Uterus (tissue), 4 donors: Measurements from ENCODE around the gene PDPR. TPM values are rescaled to one million over a fixed set of nuclear protein-coding genes. Genes with fewer than 3 reads are reported as not detected.

ENCODE experiments used
- DNase-seq, 2 donors: peaks; one replicate each; pipeline ENCODE4 v3.0.0-alpha.2; 2019 to 2020
- H3K27ac ChIP-seq, 2 donors: fragments of 200-600 bp; sonication (generic); 1 replicate in 1 of 2; 2 replicates in 1 of 2; pipeline ENCODE4 v1.5.1; 2016 to 2018
- H3K27me3 ChIP-seq, 2 donors: fragments of 200-600 bp; sonication (generic); one replicate each; pipeline ENCODE4 v1.5.1; 2018 to 2019; ENCODE audit warnings: control low read depth in 1 of 2
- H3K36me3 ChIP-seq, 2 donors: fragments of 200-600 bp; sonication (generic); one replicate each; pipeline ENCODE4 v1.5.1; 2019; ENCODE audit warnings: control low read depth in 1 of 2
- H3K4me1 ChIP-seq, 2 donors: fragments of 200-600 bp; sonication (generic); one replicate each; pipeline ENCODE4 v1.5.1; 2018 to 2019; ENCODE audit warnings: control low read depth in 1 of 2
- H3K4me3 ChIP-seq, 2 donors: fragments of 200-600 bp; sonication (generic); 1 replicate in 1 of 2; 2 replicates in 1 of 2; pipeline ENCODE4 v1.5.1; 2018 to 2019; ENCODE audit warnings: mild to moderate bottlenecking in 1 of 2
- H3K9me3 ChIP-seq, 2 donors: fragments of 200-600 bp; sonication (generic); one replicate each; pipeline ENCODE4 v1.5.1; 2019; ENCODE audit warnings: control low read depth in 1 of 2
- POLR2A ChIP-seq, 2 donors: fragments of 450-650 bp; IDR thresholded peaks; one replicate each; pipeline ENCODE4 v1.6.1; 2016; ENCODE audit warnings: antibody characterized with exemption in 2 of 2, mild to moderate bottlenecking in 1 of 2, moderate library complexity in 1 of 2
- intact Hi-C: fragments of 100-400 bp; cut with DNase I; formaldehyde crosslinking; loops from one replicate; pipeline ENCODE4 v1.15.1; 2023; ENCODE audit warnings: low total_unique reads
- total RNA-seq, 4 donors: library from RNA; depleted of rRNA in 3 of 4; stranded (reverse); fragments of >200 nt in 3 of 4; gene quantifications; one replicate each; pipeline versions ENCODE4 v1.1.0 to v1.2.4, GENCODE V29; 2014 to 2023
- TF ChIP-seq, protein P1 (sequence below), 4 experiments: fragments of 200-600 bp in 2 of 4; fragments of 450-650 bp in 2 of 4; sonication (generic) in 2 of 4; IDR thresholded peaks; one replicate each; pipeline ENCODE4 v1.5.1; 2016 to 2019; ENCODE audit warnings: antibody characterized with exemption in 4 of 4, mild to moderate bottlenecking in 2 of 4, moderate library complexity in 1 of 4
- donor health status: DM: yes; HTN: yes; CAD: no.

PDPR gene
- total RNA-seq, 4 donors from 2014 or later = 23.2 to 63.8 (median 44.2) TPM

DNA sequence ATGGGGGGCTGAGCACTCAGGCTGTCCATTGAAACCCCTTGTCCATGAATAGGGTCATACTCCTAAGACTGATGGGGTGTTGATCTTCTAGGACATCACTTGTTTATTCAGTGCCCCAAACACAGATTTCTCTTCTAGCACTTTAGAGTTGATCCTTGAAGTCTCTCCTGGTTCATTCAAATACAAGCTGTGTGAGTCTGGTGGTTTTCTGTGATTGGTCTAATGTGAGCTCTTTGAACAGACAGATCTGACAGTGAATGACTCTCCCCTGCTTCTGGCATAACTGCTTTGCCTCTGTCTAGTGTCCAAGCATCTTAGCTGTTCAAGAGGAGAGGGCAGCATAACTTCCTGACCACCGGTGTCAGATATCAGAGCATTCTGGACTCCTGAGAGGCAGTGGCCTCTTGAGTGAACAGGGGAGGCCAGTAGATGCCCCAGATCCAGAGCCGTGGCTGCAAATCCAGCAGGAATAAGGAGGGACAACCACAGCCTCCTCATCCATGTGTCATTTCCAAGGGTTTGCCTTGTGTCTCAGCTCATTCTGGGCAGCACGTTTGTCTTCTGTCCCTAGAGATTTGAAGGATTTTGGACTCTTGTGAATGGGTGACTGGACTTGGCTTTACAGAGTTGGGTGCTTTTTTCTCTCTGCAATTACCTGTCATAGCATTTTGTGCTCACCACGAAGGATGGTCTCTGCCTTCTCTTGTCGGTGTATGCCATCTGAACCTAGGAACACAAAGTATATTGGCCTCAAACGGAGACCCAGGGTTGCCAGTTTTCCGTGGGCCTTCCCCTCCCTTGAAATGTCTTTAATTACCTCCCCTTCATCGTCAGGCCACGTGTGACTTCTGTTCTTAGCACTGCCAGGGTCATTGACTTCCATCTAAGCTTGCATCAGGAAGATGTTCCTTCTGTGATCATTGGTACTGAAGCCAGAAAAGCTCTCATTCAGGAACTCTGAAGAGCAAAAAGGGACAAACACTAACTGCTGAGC, 45.5 kb downstream of the PDPR start:
- H3K4me1 ChIP-seq = no peaks in the 10 kb centered on the region
- no peak overlapping the region for H3K27ac ChIP-seq
- no peaks in the 10 kb centered on the region for H3K36me3 ChIP-seq
- TF ChIP-seq, protein P1, sequence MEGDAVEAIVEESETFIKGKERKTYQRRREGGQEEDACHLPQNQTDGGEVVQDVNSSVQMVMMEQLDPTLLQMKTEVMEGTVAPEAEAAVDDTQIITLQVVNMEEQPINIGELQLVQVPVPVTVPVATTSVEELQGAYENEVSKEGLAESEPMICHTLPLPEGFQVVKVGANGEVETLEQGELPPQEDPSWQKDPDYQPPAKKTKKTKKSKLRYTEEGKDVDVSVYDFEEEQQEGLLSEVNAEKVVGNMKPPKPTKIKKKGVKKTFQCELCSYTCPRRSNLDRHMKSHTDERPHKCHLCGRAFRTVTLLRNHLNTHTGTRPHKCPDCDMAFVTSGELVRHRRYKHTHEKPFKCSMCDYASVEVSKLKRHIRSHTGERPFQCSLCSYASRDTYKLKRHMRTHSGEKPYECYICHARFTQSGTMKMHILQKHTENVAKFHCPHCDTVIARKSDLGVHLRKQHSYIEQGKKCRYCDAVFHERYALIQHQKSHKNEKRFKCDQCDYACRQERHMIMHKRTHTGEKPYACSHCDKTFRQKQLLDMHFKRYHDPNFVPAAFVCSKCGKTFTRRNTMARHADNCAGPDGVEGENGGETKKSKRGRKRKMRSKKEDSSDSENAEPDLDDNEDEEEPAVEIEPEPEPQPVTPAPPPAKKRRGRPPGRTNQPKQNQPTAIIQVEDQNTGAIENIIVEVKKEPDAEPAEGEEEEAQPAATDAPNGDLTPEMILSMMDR (IDR thresholded peaks at IDR 0.05) = no peak
- intact Hi-C loops = no loop called here
- no peaks in the 10 kb centered on the region for H3K9me3 ChIP-seq
- no peak overlapping the region for H3K4me3 ChIP-seq
- no peaks in the 10 kb centered on the region for H3K27me3 ChIP-seq
- DNase-seq = no peak

DNA sequence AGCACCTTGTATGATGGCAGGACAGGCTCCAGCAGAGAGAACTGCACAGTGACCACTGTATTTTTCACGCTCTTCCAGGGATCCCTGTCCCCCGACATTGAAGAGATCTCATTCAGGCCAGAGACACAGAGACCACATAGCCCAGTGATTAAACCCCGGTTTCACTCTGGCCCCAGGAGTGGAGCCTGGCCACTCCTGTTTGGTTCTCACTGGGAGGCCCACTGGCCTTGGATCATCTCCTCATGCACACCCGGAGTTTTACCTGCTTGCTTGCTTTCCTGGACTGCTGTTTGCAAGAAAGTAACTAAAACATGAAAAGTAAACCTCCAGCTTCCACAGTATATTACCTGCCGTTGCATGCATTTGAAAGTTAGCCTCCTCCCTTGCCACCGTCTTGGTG, 46.3 kb downstream of the PDPR start:
- H3K36me3 ChIP-seq = no peaks in the 10 kb centered on the region
- H3K9me3 ChIP-seq = no peaks in the 10 kb centered on the region
- H3K4me1 ChIP-seq = no peaks in the 10 kb centered on the region
- H3K27me3 ChIP-seq = no peaks in the 10 kb centered on the region
- DNase-seq = no peak
- H3K4me3 ChIP-seq = no peak overlapping the region
- H3K27ac ChIP-seq = no peak overlapping the region
- intact Hi-C loops = no loop called here
- TF ChIP-seq POLR2A (IDR thresholded peaks at IDR 0.05) = no peak
- TF ChIP-seq, protein P1 (IDR thresholded peaks at IDR 0.05) = no peak

DNA sequence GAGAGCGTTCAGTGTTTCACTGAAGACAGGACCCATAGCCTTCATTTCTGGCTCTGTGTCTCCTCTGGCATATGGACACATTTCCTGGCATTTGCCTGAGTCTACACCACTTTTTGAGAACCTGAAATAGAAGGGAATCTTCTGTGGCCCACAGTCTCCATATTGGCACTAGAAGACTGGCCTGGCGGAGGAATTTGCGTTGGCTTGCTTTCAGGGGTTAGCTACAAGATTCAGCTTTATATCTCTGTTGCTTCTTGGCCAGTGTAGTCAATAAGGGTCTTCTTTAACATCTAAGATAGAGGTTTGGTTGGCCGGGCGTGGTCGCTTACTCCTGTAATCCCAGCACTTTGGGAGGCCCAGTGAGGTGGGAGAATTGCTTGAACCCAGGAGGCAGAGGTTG, 46.7 kb downstream of the PDPR start:
- DNase-seq = no peak

DNA sequence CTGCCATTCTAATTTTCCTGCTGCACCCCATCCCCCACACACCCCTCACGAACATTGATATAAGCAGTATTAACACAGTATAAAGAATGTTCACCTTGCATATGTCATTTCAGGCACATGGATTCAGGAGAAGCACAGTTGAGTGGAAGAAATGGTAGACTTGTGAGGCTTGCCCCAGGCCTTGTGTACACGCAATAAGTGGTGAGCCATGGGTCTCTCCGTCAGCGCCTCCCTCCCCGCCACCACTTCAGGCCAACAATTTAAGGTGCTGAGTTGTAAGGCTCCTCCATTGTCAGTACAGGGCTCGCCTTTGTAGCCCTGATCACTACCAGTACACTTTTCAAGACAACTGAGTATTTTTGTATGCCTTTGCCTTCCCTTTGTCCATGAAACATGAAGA, 47.2 kb downstream of the PDPR start:
- H3K36me3 ChIP-seq = no peaks in the 10 kb centered on the region
- H3K27ac ChIP-seq = no peak overlapping the region
- H3K4me3 ChIP-seq = no peak overlapping the region
- H3K4me1 ChIP-seq = no peaks in the 10 kb centered on the region
- intact Hi-C loops = no loop called here
- no peaks in the 10 kb centered on the region for H3K9me3 ChIP-seq
- DNase-seq = no peak
- H3K27me3 ChIP-seq = no peaks in the 10 kb centered on the region
- TF ChIP-seq, protein P1 (IDR thresholded peaks at IDR 0.05) = no peak
- no peak for TF ChIP-seq POLR2A (IDR thresholded peaks at IDR 0.05)

More for the DNA sequence above, 46.7 kb downstream of the PDPR start:
- TF ChIP-seq POLR2A (IDR thresholded peaks at IDR 0.05) = no peak
- TF ChIP-seq, protein P1 (IDR thresholded peaks at IDR 0.05) = no peak
- intact Hi-C loops = no loop called here
- Histone ChIP-seq H3K27ac (no peak overlapping the region), H3K36me3 (no peaks in the 10 kb centered on the region), H3K4me3 (no peak overlapping the region), H3K4me1 (no peaks in the 10 kb centered on the region), H3K27me3 (no peaks in the 10 kb centered on the region), H3K9me3 (no peaks in the 10 kb centered on the region)

DNA sequence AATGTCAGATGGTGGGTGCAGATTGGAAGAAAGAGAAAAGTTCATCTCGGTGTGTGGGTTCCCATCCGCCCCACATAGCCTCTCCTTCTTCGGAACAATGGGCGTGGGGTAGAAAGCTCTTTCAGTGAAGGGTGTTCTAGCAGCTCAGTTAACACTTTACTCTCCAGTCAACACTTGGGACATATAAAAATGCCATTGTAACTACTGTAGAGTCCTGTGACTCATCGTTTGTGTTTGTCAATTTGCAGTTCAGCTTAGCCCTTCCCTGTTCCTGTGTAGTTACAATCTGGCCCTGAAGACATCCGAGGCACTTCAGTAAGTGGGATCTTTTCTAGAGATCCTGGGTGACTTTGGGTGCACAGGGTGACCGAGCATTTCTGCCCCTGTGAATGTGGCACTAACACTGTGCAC, 47.9 kb downstream of the PDPR start:
- Histone ChIP-seq H3K9me3 (no peaks in the 10 kb centered on the region), H3K36me3 (no peaks in the 10 kb centered on the region), H3K27ac (no peak overlapping the region), H3K4me1 (no peaks in the 10 kb centered on the region), H3K27me3 (no peaks in the 10 kb centered on the region), H3K4me3 (no peak overlapping the region)
- intact Hi-C loops = no loop called here
- DNase-seq = no peak
- TF ChIP-seq, protein P1 (IDR thresholded peaks at IDR 0.05) = no peak
- TF ChIP-seq POLR2A (IDR thresholded peaks at IDR 0.05) = no peak
